Measurements from ENCODE around the gene CFAP77.

Gene CFAP77

DNA sequence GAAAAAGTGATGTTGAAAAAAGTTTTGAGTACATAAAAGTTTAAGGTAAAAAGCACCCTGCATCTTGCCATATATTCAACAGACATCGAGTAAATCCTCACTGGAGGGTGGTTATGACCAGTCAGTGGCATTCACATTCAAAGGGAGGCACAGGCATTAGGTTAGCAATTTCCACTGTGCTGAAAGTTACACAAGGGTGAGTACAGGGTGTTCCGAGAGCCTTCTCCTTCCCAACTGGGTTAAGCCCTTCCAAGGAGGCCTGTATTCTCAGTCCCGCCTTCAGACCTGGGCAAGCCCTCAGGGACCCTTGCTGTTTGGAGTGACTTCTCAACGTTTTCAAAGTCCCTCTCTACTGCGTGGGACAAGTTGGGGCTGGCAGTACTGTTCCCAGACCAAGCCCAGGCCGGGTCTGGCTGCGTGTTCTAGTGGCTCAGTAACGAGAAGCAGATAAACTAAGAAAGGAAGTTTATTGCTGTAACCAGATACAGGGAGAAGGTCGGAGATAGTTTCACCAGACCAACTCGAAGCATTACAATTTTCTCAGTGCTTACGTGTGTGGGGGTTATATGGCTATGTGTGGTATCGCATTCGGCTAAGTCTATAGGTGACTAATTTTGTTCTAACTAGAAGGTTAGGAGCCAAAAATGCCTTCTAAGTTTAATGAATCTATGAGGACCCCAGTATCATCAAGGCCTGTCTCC lies 42.2 kb upstream of the CFAP77 start (continued):
- TF ChIP-seq GLIS1 (tag by site-specific recombination; IDR thresholded peaks at IDR 0.05) (peak; percentile 82), ZNF501 (tag by site-specific recombination; IDR thresholded peaks at IDR 0.05) (no peak), ZNF600 (tag by site-specific recombination; IDR thresholded peaks at IDR 0.05) (no peak; the same call in 1 of the 2 replicates), ZNF423 (tag by site-specific recombination; IDR thresholded peaks at IDR 0.05) (no peak)

DNA sequence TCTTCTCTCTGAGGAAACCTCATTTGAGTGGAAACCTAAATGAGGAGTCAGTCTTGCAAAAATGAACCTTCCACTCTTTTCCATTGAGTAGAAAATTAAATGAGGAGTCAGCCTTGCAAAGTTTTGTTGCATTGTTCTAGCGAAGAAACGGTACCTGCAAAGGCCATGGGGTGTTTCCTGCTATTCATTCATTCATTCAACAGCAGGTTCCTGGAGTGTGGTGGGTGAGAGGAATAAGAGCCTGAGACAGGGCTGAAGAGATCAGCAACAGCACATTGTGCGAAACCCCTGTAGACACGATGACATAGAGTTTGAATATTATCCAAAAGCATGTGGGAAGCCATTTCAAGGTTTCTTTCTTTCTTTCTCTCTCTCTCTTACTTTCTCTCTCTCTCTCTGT lies 40.6 kb upstream of the CFAP77 start:
- ChIA-PET CTCF (interaction anchor here (0.7 kb wide), 1 partner anchor 417 kb away, joined by 4 read pairs; no protein-coding TSS in a partner anchor), POLR2A (no interaction called here)
- Histone ChIP-seq H3K4me3 (ENCODE audit: low read depth, low read length) (no peak overlapping the region), H3K27ac (ENCODE audit: extremely low read depth, low read depth, low read length) (no peak overlapping the region), H3K4me1 (ENCODE audit: control insufficient read depth, insufficient read depth, low read length) (no peaks in the 10 kb centered on the region), H3K36me3 (ENCODE audit: control insufficient read depth in 2 of 2, insufficient read depth in 1 of 2, low read length in 2 of 2) (no peaks in the 10 kb centered on the region; a peak in 1 of 3 replicates), H3K9me3 (ENCODE audit: control insufficient read depth, insufficient read depth, low read depth, low read length) (no peaks in the 10 kb centered on the region)
- TF ChIP-seq PRDM1 (tag by site-specific recombination; IDR thresholded peaks at IDR 0.05), result no peak
- TF ChIP-seq ZNF529 (tag by site-specific recombination; IDR thresholded peaks at IDR 0.05; ENCODE audit: insufficient replicate concordance), result no peak
- no peak for TF ChIP-seq ZNF544 (tag by site-specific recombination; IDR thresholded peaks at IDR 0.05)
- no peak for TF ChIP-seq ZNF350 (tag by site-specific recombination; IDR thresholded peaks at IDR 0.05)
- TF ChIP-seq ZNF664 (tag by site-specific recombination; IDR thresholded peaks at IDR 0.05), result no peak
- TF ChIP-seq YY2 (tag by site-specific recombination; IDR thresholded peaks at IDR 0.05), result no peak
- TF ChIP-seq ZNF266 (tag by site-specific recombination; IDR thresholded peaks at IDR 0.05; ENCODE audit: low read depth), result no peak
- TF ChIP-seq ZNF629 (tag by site-specific recombination; IDR thresholded peaks at IDR 0.05), result no peak
- no peak for TF ChIP-seq ZNF561 (tag by site-specific recombination; IDR thresholded peaks at IDR 0.05; ENCODE audit: borderline replicate concordance)
- TF ChIP-seq ZNF785 (tag by site-specific recombination; IDR thresholded peaks at IDR 0.05), result no peak

DNA sequence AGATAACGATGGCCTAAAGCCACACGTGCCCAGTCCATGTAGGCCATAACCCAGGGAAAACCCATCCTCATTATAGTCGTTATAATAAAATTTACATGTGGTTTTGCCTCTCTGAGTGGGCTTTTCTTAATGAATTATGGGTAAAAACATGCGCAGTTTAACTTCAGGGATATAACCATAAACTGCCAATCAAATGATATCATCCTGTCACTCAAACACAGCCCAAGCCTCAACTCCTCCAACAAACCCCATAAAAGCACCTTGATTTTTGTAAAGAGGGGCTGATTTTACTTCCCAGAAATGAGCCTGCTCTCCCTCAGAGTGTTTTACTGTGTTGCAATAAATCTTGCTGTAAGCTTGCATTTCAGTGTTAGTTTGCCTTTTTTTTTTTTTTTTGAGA lies 39.4 kb upstream of the CFAP77 start:
- no peaks in the 10 kb centered on the region for H3K9me3 ChIP-seq (ENCODE audit: control insufficient read depth, insufficient read depth, low read depth, low read length)
- H3K27ac ChIP-seq (ENCODE audit: extremely low read depth, low read depth, low read length), result no peak overlapping the region
- POLR2A ChIA-PET, result no interaction called here
- no peak overlapping the region for H3K4me3 ChIP-seq (ENCODE audit: low read depth, low read length)
- no peaks in the 10 kb centered on the region for H3K4me1 ChIP-seq (ENCODE audit: control insufficient read depth, insufficient read depth, low read length)
- TF ChIP-seq ZNF76 (tag by site-specific recombination; IDR thresholded peaks at IDR 0.05; ENCODE audit: borderline replicate concordance, low read depth) (no peak), ZNF311 (tag by site-specific recombination; IDR thresholded peaks at IDR 0.05; ENCODE audit: borderline replicate concordance) (no peak), ZNF140 (tag by site-specific recombination; IDR thresholded peaks at IDR 0.05) (no peak), IKZF3 (tag by site-specific recombination; IDR thresholded peaks at IDR 0.05) (no peak), ZNF404 (tag by site-specific recombination; IDR thresholded peaks at IDR 0.05) (no peak)
- peaks cover 3 to 7% of the 10 kb centered on the region in 2 experiments; a peak in 2 of 3 replicates for H3K36me3 ChIP-seq (ENCODE audit: control insufficient read depth in 2 of 2, insufficient read depth in 1 of 2, low read length in 2 of 2)
- CTCF ChIA-PET, result no interaction called here

DNA sequence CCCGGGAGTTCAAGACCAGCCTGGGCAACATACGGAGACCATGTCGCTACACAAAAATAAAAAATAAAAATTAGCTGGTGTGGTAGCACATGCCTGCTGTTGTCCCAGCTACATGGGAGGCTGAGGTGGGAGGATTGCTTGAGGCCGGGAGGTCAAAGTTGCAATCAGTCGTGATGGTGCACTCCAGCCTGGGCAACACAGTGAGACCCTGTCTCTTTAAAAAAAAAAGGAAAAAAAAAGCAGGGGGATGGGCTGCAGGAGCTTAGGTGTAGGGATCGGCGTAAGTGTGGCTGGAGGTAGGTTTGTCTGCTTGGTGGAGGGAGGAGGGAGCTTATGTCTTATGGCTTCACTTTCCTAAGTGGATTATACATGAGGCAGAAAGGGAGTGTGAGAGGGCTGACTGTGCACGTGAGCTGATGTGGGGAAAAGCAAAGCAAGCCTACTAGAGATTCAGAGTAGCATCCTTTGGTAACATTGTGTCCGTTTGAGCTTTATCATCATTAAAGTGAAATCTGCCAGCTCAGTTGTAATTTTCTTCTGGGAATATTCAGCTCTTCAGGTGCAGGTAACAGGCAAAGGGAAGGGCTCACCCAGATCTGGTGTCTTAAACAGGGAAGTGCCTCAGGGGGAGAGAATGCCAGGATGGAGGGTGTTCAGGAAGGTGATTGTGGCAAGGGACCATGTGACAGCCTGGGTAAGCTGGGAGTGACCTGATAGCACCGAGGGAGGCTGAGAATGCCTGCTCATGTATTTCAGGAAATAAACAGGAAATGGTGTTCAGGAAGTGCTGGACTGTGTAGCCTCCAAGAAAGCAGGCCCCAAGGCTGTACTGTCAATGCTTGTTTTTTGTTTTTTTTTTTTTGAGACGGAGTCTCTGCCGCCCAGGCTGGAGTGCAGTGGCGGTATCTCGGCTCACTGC lies 37.6 kb upstream of the CFAP77 start:
- CTCF ChIA-PET, result interaction anchor here (0.6 to 1.5 kb wide), 4 partner anchors 17 to 135 kb away, joined by 3 to 5 read pairs (median 4); no protein-coding TSS in a partner anchor
- no peak overlapping the region for H3K27ac ChIP-seq (ENCODE audit: extremely low read depth, low read depth, low read length)
- TF ChIP-seq ZNF354C (tag by site-specific recombination; IDR thresholded peaks at IDR 0.05; ENCODE audit: borderline replicate concordance, low read depth), result no peak
- no peak for TF ChIP-seq ZNF510 (tag by site-specific recombination; IDR thresholded peaks at IDR 0.05; ENCODE audit: insufficient replicate concordance)
- TF ChIP-seq, protein P1, sequence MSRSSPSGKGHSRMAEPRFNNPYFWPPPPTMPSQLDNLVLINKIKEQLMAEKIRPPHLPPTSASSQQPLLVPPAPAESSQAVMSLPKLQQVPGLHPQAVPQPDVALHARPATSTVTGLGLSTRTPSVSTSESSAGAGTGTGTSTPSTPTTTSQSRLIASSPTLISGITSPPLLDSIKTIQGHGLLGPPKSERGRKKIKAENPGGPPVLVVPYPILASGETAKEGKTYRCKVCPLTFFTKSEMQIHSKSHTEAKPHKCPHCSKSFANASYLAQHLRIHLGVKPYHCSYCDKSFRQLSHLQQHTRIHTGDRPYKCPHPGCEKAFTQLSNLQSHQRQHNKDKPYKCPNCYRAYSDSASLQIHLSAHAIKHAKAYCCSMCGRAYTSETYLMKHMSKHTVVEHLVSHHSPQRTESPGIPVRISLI (tag by site-specific recombination; IDR thresholded peaks at IDR 0.05), result no peak
- TF ChIP-seq, protein P2, sequence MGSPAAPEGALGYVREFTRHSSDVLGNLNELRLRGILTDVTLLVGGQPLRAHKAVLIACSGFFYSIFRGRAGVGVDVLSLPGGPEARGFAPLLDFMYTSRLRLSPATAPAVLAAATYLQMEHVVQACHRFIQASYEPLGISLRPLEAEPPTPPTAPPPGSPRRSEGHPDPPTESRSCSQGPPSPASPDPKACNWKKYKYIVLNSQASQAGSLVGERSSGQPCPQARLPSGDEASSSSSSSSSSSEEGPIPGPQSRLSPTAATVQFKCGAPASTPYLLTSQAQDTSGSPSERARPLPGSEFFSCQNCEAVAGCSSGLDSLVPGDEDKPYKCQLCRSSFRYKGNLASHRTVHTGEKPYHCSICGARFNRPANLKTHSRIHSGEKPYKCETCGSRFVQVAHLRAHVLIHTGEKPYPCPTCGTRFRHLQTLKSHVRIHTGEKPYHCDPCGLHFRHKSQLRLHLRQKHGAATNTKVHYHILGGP (tag by site-specific recombination; IDR thresholded peaks at IDR 0.05), result peak; percentile 54; the same call in 1 of the 2 replicates
- TF ChIP-seq ZBTB17 (tag by site-specific recombination; IDR thresholded peaks at IDR 0.05), result peak; percentile 22; the same call in 1 of the 2 replicates
- peak; percentile 59; the same call in 1 of the 2 replicates for TF ChIP-seq ZNF121 (tag by site-specific recombination; IDR thresholded peaks at IDR 0.05)
- TF ChIP-seq, protein P3, sequence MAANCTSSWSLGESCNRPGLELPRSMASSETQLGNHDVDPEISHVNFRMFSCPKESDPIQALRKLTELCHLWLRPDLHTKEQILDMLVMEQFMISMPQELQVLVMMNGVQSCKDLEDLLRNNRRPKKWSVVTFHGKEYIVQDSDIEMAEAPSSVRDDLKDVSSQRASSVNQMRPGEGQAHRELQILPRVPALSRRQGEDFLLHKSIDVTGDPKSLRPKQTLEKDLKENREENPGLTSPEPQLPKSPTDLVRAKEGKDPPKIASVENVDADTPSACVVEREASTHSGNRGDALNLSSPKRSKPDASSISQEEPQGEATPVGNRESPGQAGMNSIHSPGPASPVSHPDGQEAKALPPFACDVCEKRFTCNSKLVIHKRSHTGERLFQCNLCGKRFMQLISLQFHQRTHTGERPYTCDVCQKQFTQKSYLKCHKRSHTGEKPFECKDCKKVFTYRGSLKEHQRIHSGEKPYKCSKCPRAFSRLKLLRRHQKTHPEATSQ (tag by site-specific recombination; IDR thresholded peaks at IDR 0.05), result no peak

More for the DNA sequence above, 37.6 kb upstream of the CFAP77 start:
- no peak overlapping the region for H3K4me3 ChIP-seq (ENCODE audit: low read depth, low read length)
- H3K9me3 ChIP-seq (ENCODE audit: control insufficient read depth, insufficient read depth, low read depth, low read length), result no peaks in the 10 kb centered on the region
- H3K36me3 ChIP-seq (ENCODE audit: control insufficient read depth in 2 of 2, insufficient read depth in 1 of 2, low read length in 2 of 2), result peaks cover 12 to 25% of the 10 kb centered on the region in 2 experiments; a peak in 2 of 3 replicates
- no peaks in the 10 kb centered on the region for H3K4me1 ChIP-seq (ENCODE audit: control insufficient read depth, insufficient read depth, low read length)
- POLR2A ChIA-PET, result interaction anchor here (0.7 to 1.6 kb wide), 3 partner anchors 12 to 81 kb away, joined by 3 to 20 read pairs (median 3); partner anchors contain the start of gene SETX
